Ammon's horn (tissue), 1 donor: ENCODE results near the gene KCNJ2.

Source experiments
- DNase-seq: peaks from one replicate; pipeline ENCODE4 v3.0.0-alpha.2; 2016; ENCODE audit warnings: low spot score

KCNJ2 gene

DNA sequence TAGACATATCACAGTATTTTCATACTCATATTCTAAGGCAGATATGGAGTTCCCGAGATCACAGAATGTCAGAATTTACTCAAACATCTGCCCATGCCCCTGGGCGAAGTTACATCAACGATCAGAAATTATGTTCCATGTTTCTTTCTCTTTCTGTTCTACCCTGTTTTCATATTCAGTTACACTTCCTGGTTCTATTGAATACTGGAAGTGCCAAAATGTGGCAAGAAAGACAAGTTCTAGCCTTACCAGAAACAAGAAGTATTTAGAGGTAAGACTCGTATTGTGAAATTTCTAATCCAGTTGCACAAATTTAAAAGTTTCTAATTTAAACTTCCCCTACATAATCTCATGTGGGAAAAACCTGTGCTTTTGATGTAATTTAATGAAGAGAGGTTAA, 36.1 kb downstream of the KCNJ2 start:
- DNase-seq = no peak

DNA sequence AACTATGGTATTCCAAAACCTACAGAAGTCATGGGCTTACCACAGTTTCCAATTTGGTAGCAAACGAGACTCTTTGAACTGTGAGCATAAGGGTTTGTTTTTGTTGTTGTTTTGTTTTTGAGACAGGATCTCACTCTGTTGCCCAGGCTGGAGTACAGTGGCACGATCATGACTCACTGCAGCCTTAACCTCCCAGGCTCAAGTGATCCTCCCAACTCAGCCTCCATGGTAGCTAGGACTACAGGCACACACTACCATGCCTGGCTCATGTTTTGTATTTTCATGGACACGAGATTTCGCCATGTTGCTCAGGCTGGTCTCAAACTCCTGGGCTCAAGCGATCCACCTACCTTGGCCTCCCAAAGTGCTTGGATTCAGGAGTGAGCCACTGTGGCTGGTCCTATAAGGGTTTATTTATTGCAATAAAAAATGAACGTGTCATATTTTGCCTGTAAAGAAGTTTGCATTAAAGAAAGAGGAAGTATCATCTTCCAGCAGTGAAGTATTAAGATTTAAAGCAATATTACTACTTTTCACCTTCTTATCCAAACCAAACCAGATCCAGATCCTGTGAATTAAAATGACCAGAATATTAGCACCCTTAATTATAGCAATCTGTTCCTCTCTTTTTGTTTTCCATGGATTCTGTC, 37.2 kb downstream of the KCNJ2 start:
- DNase-seq = no peak

DNA sequence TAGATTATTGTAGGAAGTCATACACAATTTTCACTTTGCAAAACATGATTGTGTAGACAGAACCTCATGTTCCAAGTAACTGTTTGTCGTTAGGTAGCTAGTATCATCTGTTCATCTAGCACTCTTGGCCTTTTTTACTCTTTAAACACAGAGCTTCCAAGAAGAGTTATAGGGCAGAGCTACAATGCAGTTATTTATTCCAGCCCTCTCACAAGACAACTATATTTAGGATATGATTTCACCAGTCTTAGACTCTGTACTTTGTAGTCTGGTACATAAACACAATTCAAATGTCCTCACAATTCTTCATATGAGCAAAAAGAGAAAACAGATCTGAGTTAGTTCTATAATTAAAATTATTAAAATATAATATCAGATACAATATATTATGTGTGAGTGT, 37.9 kb downstream of the KCNJ2 start:
- no peak for DNase-seq

DNA sequence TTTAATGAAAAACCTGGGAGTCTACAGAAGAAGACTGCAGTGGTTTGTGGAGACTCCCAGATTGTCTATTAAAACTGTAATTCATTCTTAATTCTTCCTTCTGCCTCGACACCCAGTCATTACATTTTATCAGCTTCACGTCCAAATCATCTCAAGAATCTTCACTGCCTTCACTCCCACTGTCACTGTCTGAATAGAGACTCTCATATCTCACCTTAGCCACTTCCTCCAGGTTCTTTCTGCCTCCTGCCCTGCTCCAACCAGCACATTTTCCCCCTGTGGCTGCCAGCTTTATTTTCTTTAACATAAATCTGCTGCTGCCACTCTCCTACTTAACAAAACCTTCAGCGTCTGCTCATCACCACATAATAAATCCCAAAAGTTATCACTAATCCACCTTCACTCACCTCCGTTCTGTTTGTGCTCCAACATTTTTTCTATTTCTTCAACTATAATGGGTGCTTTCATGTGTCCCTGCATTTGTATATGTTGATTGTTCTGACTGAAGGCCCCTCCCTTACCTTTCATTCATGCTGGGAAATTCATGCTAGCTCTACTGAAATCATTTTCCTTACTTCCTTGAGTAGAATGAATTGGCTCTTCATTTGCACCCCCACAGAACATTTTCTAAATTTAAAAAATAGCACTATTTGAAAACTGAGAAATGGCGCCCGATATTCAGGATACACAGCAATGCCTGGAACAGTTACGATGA, 38.9 kb downstream of the KCNJ2 start:
- DNase-seq = no peak

DNA sequence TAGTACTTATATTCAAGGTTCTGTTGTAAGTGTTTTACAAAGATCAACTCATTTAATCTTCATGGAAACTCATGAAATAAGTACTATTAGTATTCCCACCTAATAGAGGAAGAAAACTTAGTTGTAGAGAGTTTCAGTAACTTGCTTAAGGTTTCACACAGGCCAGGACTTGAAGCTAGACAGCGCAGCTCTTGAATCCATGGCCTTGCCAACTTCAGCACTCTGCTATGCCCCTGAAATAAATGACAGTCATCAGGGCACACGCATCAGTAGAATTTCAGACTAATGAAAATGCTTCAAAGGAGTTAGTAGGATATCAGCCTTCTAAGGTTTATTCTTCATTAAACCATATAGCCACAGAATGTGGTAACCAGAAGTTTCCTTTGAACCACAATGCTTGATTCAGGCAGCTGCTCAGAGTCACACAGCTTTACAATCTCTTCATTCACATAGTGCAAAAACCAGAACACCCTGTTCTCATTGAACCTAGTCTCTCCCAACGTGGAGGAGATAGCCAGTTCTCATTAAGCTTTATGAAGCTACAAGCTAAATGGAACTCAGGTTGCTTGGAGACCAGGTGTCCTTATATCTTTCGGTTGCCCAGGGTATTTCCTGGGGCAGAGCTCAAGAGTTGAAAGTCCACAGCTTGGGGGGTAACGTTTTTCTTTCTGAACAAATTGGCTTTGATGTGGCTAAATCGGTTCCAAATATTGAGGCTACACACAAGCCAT, 39.7 kb downstream of the KCNJ2 start:
- DNase-seq = no peak

DNA sequence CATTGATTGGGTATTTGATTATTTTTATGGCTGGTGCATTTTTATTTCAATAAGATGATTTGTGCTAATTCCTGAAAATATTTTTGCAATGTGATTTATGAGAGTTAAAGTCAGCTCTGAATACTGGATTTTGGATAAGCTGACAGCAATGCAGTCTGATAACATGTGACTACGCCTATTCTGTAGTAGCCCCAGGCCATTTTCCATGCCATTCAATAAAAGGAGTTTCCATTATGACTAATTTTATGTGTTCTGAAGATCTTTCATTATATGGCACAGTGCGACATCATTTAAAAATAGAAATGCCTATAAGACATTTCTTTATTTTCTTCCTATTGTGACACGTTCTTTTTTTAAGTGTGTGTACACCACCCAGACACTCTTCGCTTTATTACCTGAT, 46.3 kb downstream of the KCNJ2 start:
- no peak for DNase-seq

DNA sequence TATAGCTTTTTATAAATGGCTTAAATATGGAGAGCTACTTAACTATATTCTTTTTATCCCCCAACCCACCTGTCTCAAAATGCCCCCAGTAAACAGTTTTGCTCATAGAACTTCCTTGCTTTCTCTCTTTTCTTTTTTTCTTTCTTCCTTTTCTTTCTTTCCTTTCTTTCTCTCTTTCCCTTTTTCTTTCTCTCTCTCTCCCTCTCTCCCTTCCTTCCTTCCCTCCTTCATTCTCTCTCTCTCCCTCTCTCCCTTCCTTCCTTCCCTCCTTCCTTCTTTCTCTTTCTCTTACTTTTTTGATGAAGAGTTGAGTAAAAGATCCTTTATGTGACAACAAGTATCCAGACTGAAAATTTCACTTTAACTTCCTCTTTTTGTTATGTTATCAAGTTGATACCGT, 48.2 kb downstream of the KCNJ2 start:
- DNase-seq = no peak

DNA sequence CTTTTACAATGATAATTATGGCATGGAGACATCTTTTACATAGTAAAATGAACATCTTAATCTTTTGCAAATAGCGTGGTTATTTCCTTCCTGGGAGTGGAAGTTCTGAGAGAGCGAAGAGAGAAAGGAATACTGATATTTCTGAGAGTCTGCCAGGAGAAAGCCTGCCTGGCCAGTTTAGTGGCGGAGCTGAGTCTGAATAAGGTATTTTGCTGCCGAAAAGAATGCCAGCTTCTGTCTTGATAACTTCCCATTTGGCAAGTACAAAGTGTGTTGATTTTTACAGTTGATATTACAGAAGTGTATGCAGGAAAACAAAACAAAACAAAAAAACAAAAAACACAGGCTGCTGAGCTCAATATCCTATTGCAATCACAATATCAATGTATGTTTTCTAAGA, 55.9 kb downstream of the KCNJ2 start:
- no peak for DNase-seq
